SU-DHL-6 (cell line): ENCODE data around the gene ZRANB3.

Source experiments
- H2AFZ ChIP-seq: fragments of 200-600 bp; sonication (generic); 2 replicates; pipeline ENCODE4 v1.6.1; 2014; ENCODE audit warnings: low read depth, mild to moderate bottlenecking, moderate library complexity, mixed read lengths, antibody characterized with exemption, low read length; ENCODE audit not compliant: severe bottlenecking
- H3F3A ChIP-seq: fragments of 200-600 bp; shearing (Covaris generic); 2 replicates; pipeline ENCODE4 v1.6.0; 2016; ENCODE audit warnings: antibody characterized with exemption, mild to moderate bottlenecking; ENCODE audit not compliant: insufficient read depth
- H3K27ac ChIP-seq: fragments of 200-600 bp; sonication (generic); 2 replicates; pipeline ENCODE4 v1.5.1; 2016; ENCODE audit warnings: low read depth, mild to moderate bottlenecking, low read length, moderate library complexity, mixed read lengths
- H3K27me3 ChIP-seq: fragments of 200-600 bp; sonication (generic), shearing (Covaris generic); 2 replicates; pipeline ENCODE4 v1.6.0; 2014; ENCODE audit warnings: mild to moderate bottlenecking, low read length
- H3K36me3 ChIP-seq: fragments of 200-600 bp; sonication (generic); 2 replicates; pipeline ENCODE4 v1.6.1; 2014; ENCODE audit warnings: mild to moderate bottlenecking, low read length, mixed read lengths
- H3K4me2 ChIP-seq: fragments of 300-600, 200-600 bp; shearing (Covaris generic), sonication (generic); 2 replicates; pipeline ENCODE4 v1.6.0; 2014; ENCODE audit warnings: low read length, low read depth, mild to moderate bottlenecking; ENCODE audit not compliant: poor library complexity, severe bottlenecking
- H3K4me3 ChIP-seq: fragments of 200-600 bp; sonication (generic); 2 replicates; pipeline ENCODE4 v1.5.1; 2014; ENCODE audit warnings: antibody characterized with exemption, low read length, mild to moderate bottlenecking, mixed read lengths; ENCODE audit not compliant: insufficient read depth, poor library complexity, severe bottlenecking
- H3K79me2 ChIP-seq: fragments of 200-600 bp; sonication (generic); 2 replicates; pipeline ENCODE4 v1.6.1; 2014; ENCODE audit warnings: mild to moderate bottlenecking, low read length, moderate library complexity; ENCODE audit not compliant: insufficient read depth
- H3K9ac ChIP-seq: fragments of 200-600 bp; sonication (generic); 2 replicates; pipeline ENCODE4 v1.7.0; 2014; ENCODE audit warnings: mild to moderate bottlenecking, low read length
- H3K9me2 ChIP-seq: fragments of 200-600 bp; sonication (generic); replicated peaks from 2 replicates; pipeline ENCODE4 v1.6.1; 2014; ENCODE audit warnings: low read length; ENCODE audit not compliant: insufficient read depth
- H3K9me3 ChIP-seq: fragments of 200-600 bp; sonication (generic); 2 replicates; pipeline ENCODE4 v1.6.1; 2014; ENCODE audit warnings: low read length, mixed read lengths; ENCODE audit not compliant: insufficient read depth
- H4K20me1 ChIP-seq: fragments of 200-600 bp; sonication (generic); 2 replicates; pipeline ENCODE4 v1.6.1; 2014; ENCODE audit warnings: low read depth, mild to moderate bottlenecking, antibody characterized with exemption, low read length, moderate library complexity, mixed read lengths
- CTCF ChIP-seq: fragments of 200-600 bp; sonication (generic); IDR thresholded peaks from one replicate; pipeline ENCODE4 v1.5.1; 2017; ENCODE audit warnings: antibody characterized with exemption, mild to moderate bottlenecking, low read length, moderate library complexity; ENCODE audit not compliant: insufficient read depth, poor library complexity, severe bottlenecking
- EZH2phosphoT487 ChIP-seq: fragments of 200-600 bp; sonication (generic), shearing (Covaris generic); conservative IDR thresholded peaks from 2 replicates; pipeline ENCODE4 v1.6.1; 2018; ENCODE audit warnings: mild to moderate bottlenecking, antibody characterized with exemption, low read length, moderate library complexity, mixed read lengths

ZRANB3 gene

GRCh38 chr2:135096665-135097446 lies 434.2 kb downstream of the ZRANB3 start:
- H3K9me3 ChIP-seq = no peaks in the 10 kb centered on the region
- no peak overlapping the region for H3K27ac ChIP-seq
- no peaks in the 10 kb centered on the region for H3F3A ChIP-seq
- peaks cover 7% of the 10 kb centered on the region; the same call in 1 of the 2 replicates for H3K79me2 ChIP-seq
- no peak overlapping the region for H2AFZ ChIP-seq
- TF ChIP-seq CTCF (no peak), EZH2phosphoT487 (no peak)
- no peaks in the 10 kb centered on the region for H3K27me3 ChIP-seq
- peaks cover 39% of the 10 kb centered on the region for H3K36me3 ChIP-seq
- H4K20me1 ChIP-seq = no peaks in the 10 kb centered on the region
- H3K9ac ChIP-seq = no peak overlapping the region
- H3K4me3 ChIP-seq = no peak overlapping the region
- H3K4me2 ChIP-seq = no peak overlapping the region
- H3K9me2 ChIP-seq = no peaks in the 10 kb centered on the region

- Histone ChIP-seq H3K79me2 (peaks cover 10% of the 10 kb centered on the region), H3K36me3 (peaks cover 29% of the 10 kb centered on the region; the same call in 1 of the 2 replicates)
- TF ChIP-seq CTCF (no peak), EZH2phosphoT487 (no peak)
These were observed 435.4 kb downstream of the ZRANB3 start for GRCh38 chr2:135095591-135095990.

GRCh38 chr2:135094508-135094907 lies 436.5 kb downstream of the ZRANB3 start:
- no peak for TF ChIP-seq EZH2phosphoT487
- TF ChIP-seq CTCF = no peak
- no peak overlapping the region for H3K9ac ChIP-seq
- H3K9me2 ChIP-seq = no peaks in the 10 kb centered on the region
- H3K27me3 ChIP-seq = no peaks in the 10 kb centered on the region
- no peak overlapping the region for H2AFZ ChIP-seq
- no peak overlapping the region for H3K27ac ChIP-seq
- H4K20me1 ChIP-seq = 0 out of 2 replicates have a peak, but pooled peaks cover 4% of the 10 kb centered on the region
- no peak overlapping the region for H3K4me3 ChIP-seq
- H3K9me3 ChIP-seq = no peaks in the 10 kb centered on the region
- H3K36me3 ChIP-seq = peaks cover 24% of the 10 kb centered on the region; the same call in 1 of the 2 replicates
- peaks cover 8% of the 10 kb centered on the region for H3K79me2 ChIP-seq
- no peaks in the 10 kb centered on the region for H3F3A ChIP-seq
- H3K4me2 ChIP-seq = no peak overlapping the region

More at GRCh38 chr2:135095591-135095990, 435.4 kb downstream of the ZRANB3 start:
- no peak overlapping the region for H2AFZ ChIP-seq
- H3K9me2 ChIP-seq = no peaks in the 10 kb centered on the region
- H4K20me1 ChIP-seq = 0 out of 2 replicates have a peak, but pooled peaks cover 3% of the 10 kb centered on the region
- H3K4me2 ChIP-seq = no peak overlapping the region
- H3K4me3 ChIP-seq = no peak overlapping the region
- H3F3A ChIP-seq = no peaks in the 10 kb centered on the region
- H3K27me3 ChIP-seq = no peaks in the 10 kb centered on the region
- H3K9me3 ChIP-seq = no peaks in the 10 kb centered on the region
- no peak overlapping the region for H3K27ac ChIP-seq
- H3K9ac ChIP-seq = no peak overlapping the region
